Liver (tissue), 9 donors: ENCODE results near the gene UCKL1. TPM values are rescaled to one million over a fixed set of nuclear protein-coding genes. Genes with fewer than 3 reads are reported as not detected.

Experiments used
- DNase-seq: peaks from one replicate; pipeline ENCODE4 v3.0.0-alpha.2; 2017; ENCODE audit warnings: low spot score
- H3K27ac ChIP-seq, 2 donors: one replicate each; pipeline ENCODE4 v1.7.0; 2013; ENCODE audit warnings: inconsistent platforms in 2 of 2, low read length in 2 of 2, control low read depth in 1 of 2, low read depth in 1 of 2, mild to moderate bottlenecking in 1 of 2
- H3K27me3 ChIP-seq, 4 donors: one replicate each; pipeline versions ENCODE4 v1.6.1 to v1.7.0; 2013; ENCODE audit warnings: low read length in 3 of 4, inconsistent platforms in 1 of 4, mild to moderate bottlenecking in 1 of 4, moderate library complexity in 1 of 4; ENCODE audit not compliant: control insufficient read depth in 4 of 4, insufficient read depth in 4 of 4
- H3K36me3 ChIP-seq, 4 donors: one replicate each; pipeline versions ENCODE4 v1.6.1 to v1.7.0; 2013; ENCODE audit warnings: low read length in 3 of 4, mild to moderate bottlenecking in 3 of 4, low read depth in 1 of 4, moderate library complexity in 1 of 4; ENCODE audit not compliant: control insufficient read depth in 4 of 4, insufficient read depth in 3 of 4
- H3K4me1 ChIP-seq, 4 donors: one replicate each; pipeline versions ENCODE4 v1.6.1 to v1.7.0; 2013; ENCODE audit warnings: low read length in 3 of 4, mild to moderate bottlenecking in 3 of 4, moderate library complexity in 1 of 4; ENCODE audit not compliant: control insufficient read depth in 4 of 4, insufficient read depth in 4 of 4
- H3K4me3 ChIP-seq, 3 donors: one replicate each; pipeline versions ENCODE4 v1.6.1 to v1.7.0; 2013; ENCODE audit warnings: low read length in 3 of 3, control low read depth in 1 of 3, low read depth in 1 of 3, mild to moderate bottlenecking in 1 of 3
- H3K9ac ChIP-seq, 2 donors: one replicate each; pipeline ENCODE4 v1.7.0; 2013; ENCODE audit warnings: low read length in 2 of 2, mild to moderate bottlenecking in 2 of 2, moderate library complexity in 2 of 2, control low read depth in 1 of 2, low read depth in 1 of 2
- H3K9me3 ChIP-seq, 4 donors: one replicate each; pipeline versions ENCODE4 v1.6.1 to v1.7.0; 2013; ENCODE audit warnings: low read length in 3 of 4; ENCODE audit not compliant: control insufficient read depth in 4 of 4
- ATF3 ChIP-seq: IDR thresholded peaks from 2 replicates; pipeline ENCODE4 v1.6.1; 2016; ENCODE audit warnings: antibody characterized with exemption
- CTCF ChIP-seq: fragments of 150-350 bp; IDR thresholded peaks from 2 replicates; pipeline ENCODE4 v1.5.1; 2017; ENCODE audit warnings: improper control_type of control experiment, low read depth, low read length; ENCODE audit not compliant: missing input control
- EGR1 ChIP-seq, 2 donors: IDR thresholded peaks; 2 replicates each; pipeline ENCODE4 v1.6.1; 2016 to 2018; ENCODE audit warnings: antibody characterized with exemption in 2 of 2, low read depth in 2 of 2
- FOXA1 ChIP-seq: IDR thresholded peaks from 2 replicates; pipeline ENCODE4 v1.6.1; 2016; ENCODE audit warnings: antibody characterized with exemption
- FOXA2 ChIP-seq: IDR thresholded peaks from 2 replicates; pipeline ENCODE4 v1.6.1; 2016; ENCODE audit warnings: antibody characterized with exemption
- GABPA ChIP-seq, 2 donors: IDR thresholded peaks in 1 of 2; conservative IDR thresholded peaks in 1 of 2; 2 replicates each; pipeline ENCODE4 v1.6.1; 2016; ENCODE audit warnings: antibody characterized with exemption in 2 of 2, mild to moderate bottlenecking in 1 of 2, moderate library complexity in 1 of 2
- HNF4A ChIP-seq, 2 donors: conservative IDR thresholded peaks; 2 replicates each; pipeline ENCODE4 v1.6.1; 2016; ENCODE audit warnings: antibody characterized with exemption in 2 of 2, mild to moderate bottlenecking in 2 of 2
- HNF4G ChIP-seq: IDR thresholded peaks from 2 replicates; pipeline ENCODE4 v1.6.1; 2016; ENCODE audit warnings: antibody characterized with exemption
- MAX ChIP-seq: IDR thresholded peaks from 2 replicates; pipeline ENCODE4 v1.6.1; 2016; ENCODE audit warnings: antibody characterized with exemption
- NR2F2 ChIP-seq: IDR thresholded peaks from 2 replicates; pipeline ENCODE4 v1.6.1; 2016; ENCODE audit warnings: antibody characterized with exemption
- RAD21 ChIP-seq, 2 donors: IDR thresholded peaks; 2 replicates each; pipeline ENCODE4 v1.6.1; 2016; ENCODE audit warnings: antibody characterized with exemption in 2 of 2, mild to moderate bottlenecking in 2 of 2
- REST ChIP-seq: IDR thresholded peaks from 2 replicates; pipeline ENCODE4 v1.6.1; 2016; ENCODE audit warnings: antibody characterized with exemption, mild to moderate bottlenecking
- SP1 ChIP-seq: IDR thresholded peaks from 2 replicates; pipeline ENCODE4 v1.6.1; 2018; ENCODE audit warnings: antibody characterized with exemption, mild to moderate bottlenecking
- TAF1 ChIP-seq: conservative IDR thresholded peaks from 2 replicates; pipeline ENCODE4 v1.6.1; 2016; ENCODE audit warnings: antibody characterized with exemption, mild to moderate bottlenecking
- YY1 ChIP-seq: IDR thresholded peaks from 2 replicates; pipeline ENCODE4 v1.6.1; 2016; ENCODE audit warnings: antibody characterized with exemption, mild to moderate bottlenecking
- ZBTB33 ChIP-seq: IDR thresholded peaks from 2 replicates; pipeline ENCODE4 v1.6.1; 2016; ENCODE audit warnings: antibody characterized with exemption
- WGBS: extraction: QIAGEN DNeasy Blood & Tissue Kit; methylation state at CpG from one replicate; pipeline ENCODE4 v1.1.7; 2013; 5-methylcytosine and 5-hydroxymethylcytosine counted together
- polyA plus RNA-seq, 2 donors: library from polyadenylated mRNA; stranded (reverse) in 1 of 2; unstranded in 1 of 2; fragments of 200-250 nt in 1 of 2; fragments of >200 nt in 1 of 2; fragmentation: Nextera tagmentation in 1 of 2; extraction: Ambion mirVana in 1 of 2; gene quantifications; one replicate each; pipeline versions ENCODE4 v1.2.1 to v1.2.3, GENCODE V29; 2013 to 2015
- total RNA-seq, 2 donors: library from RNA; depleted of rRNA; stranded (reverse); fragments of >200 nt; gene quantifications; one replicate each; pipeline ENCODE4 v1.2.3, GENCODE V29; 2014
- donor health status: healthy.
- donor health status: healthy.
- donor health status: healthy.
- donor health status: healthy.
- donor health status: healthy.

The UCKL1 gene
- total and polyA plus RNA-seq, 4 donors: 16.4 to 20.4 (median 18.3) TPM

- no peak for DNase-seq
- H3K4me1 ChIP-seq: peaks cover 6 to 21% (median 17%) of the 10 kb centered on the region in 4 donors
- H3K9ac ChIP-seq: no peak overlapping the region
- no peaks in the 10 kb centered on the region for H3K27me3 ChIP-seq
- peaks cover 16 to 46% (median 18%) of the 10 kb centered on the region in 4 donors for H3K36me3 ChIP-seq
- no peak overlapping the region for H3K4me3 ChIP-seq
- H3K27ac ChIP-seq: no peak overlapping the region
- TF ChIP-seq SP1 (no peak), ATF3 (no peak)
- WGBS: 94% methylated on average over 35 of the region's 35 CpGs
- no peaks in the 10 kb centered on the region for H3K9me3 ChIP-seq
Measured at GRCh38 chr20:63944078-63944941, 11.9 kb downstream of the UCKL1 start.

GRCh38 chr20:63943808-63944077 lies 12.5 kb downstream of the UCKL1 start:
- DNase-seq: no peak
- H3K27ac ChIP-seq: no peak overlapping the region
- TF ChIP-seq MAX: no peak
- peaks cover 16 to 49% (median 21%) of the 10 kb centered on the region in 4 donors for H3K36me3 ChIP-seq
- no peaks in the 10 kb centered on the region for H3K9me3 ChIP-seq
- H3K27me3 ChIP-seq: no peaks in the 10 kb centered on the region
- WGBS: 98% methylated on average over 3 of the region's 3 CpGs
- no peak overlapping the region for H3K4me3 ChIP-seq
- H3K4me1 ChIP-seq: peaks cover 4 to 16% (median 12%) of the 10 kb centered on the region in 4 donors
- no peak overlapping the region for H3K9ac ChIP-seq

GRCh38 chr20:63942969-63943807 lies 13.0 kb downstream of the UCKL1 start:
- TF ChIP-seq HNF4G: no peak
- no peak for TF ChIP-seq EGR1 (IDR thresholded peaks at IDR 0.05; ENCODE audit: low read depth in 2 of 2)
- TF ChIP-seq ZBTB33: no peak
- TF ChIP-seq ATF3: no peak
- no peak for TF ChIP-seq FOXA1
- no peak for TF ChIP-seq GABPA (IDR thresholded peaks at IDR 0.05 in 1 of 2, conservative IDR thresholded peaks at IDR 0.05 in 1 of 2)
- TF ChIP-seq HNF4A (conservative IDR thresholded peaks at IDR 0.05): no peak
- no peak for TF ChIP-seq NR2F2
- no peak for TF ChIP-seq REST
- no peak for TF ChIP-seq MAX
- TF ChIP-seq TAF1: no peak
- no peak for TF ChIP-seq SP1
- no peak for TF ChIP-seq YY1
- no peak for TF ChIP-seq FOXA2
- TF ChIP-seq CTCF: no peak
- no peak for TF ChIP-seq RAD21 (IDR thresholded peaks at IDR 0.05)
- no peak overlapping the region for H3K9ac ChIP-seq
- WGBS: 90% methylated on average over 19 of the region's 19 CpGs
- no peaks in the 10 kb centered on the region for H3K9me3 ChIP-seq
- no peak for DNase-seq
- H3K36me3 ChIP-seq: peaks cover 16 to 51% (median 23%) of the 10 kb centered on the region in 4 donors
- peaks cover 2 to 10% (median 8%) of the 10 kb centered on the region in 4 donors for H3K4me1 ChIP-seq
- H3K4me3 ChIP-seq: no peak overlapping the region
- no peak overlapping the region for H3K27ac ChIP-seq
- no peaks in the 10 kb centered on the region for H3K27me3 ChIP-seq
